ENCODE results near the gene MEIOSIN.
A peak's percentile ranks its signal among the peaks of the same experiment; 100 is the strongest.

MEIOSIN gene

GRCh38 chr19:45768984-45769782 lies 35.9 kb downstream of the MEIOSIN start, which contains the start of gene SIX5 (continued):
- TF ChIP-seq, protein P1, sequence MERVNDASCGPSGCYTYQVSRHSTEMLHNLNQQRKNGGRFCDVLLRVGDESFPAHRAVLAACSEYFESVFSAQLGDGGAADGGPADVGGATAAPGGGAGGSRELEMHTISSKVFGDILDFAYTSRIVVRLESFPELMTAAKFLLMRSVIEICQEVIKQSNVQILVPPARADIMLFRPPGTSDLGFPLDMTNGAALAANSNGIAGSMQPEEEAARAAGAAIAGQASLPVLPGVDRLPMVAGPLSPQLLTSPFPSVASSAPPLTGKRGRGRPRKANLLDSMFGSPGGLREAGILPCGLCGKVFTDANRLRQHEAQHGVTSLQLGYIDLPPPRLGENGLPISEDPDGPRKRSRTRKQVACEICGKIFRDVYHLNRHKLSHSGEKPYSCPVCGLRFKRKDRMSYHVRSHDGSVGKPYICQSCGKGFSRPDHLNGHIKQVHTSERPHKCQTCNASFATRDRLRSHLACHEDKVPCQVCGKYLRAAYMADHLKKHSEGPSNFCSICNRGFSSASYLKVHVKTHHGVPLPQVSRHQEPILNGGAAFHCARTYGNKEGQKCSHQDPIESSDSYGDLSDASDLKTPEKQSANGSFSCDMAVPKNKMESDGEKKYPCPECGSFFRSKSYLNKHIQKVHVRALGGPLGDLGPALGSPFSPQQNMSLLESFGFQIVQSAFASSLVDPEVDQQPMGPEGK (tag by site-specific recombination; IDR thresholded peaks at IDR 0.05), result peak; percentile 99
- TF ChIP-seq ZFP3 (tag by site-specific recombination; IDR thresholded peaks at IDR 0.05; ENCODE audit: low read depth) (no peak), ZSCAN18 (tag by site-specific recombination; IDR thresholded peaks at IDR 0.05) (no peak), ZXDB (tag by site-specific recombination; IDR thresholded peaks at IDR 0.05) (peak; percentile 89), ZNF350 (tag by site-specific recombination; IDR thresholded peaks at IDR 0.05) (no peak), ZNF529 (tag by site-specific recombination; IDR thresholded peaks at IDR 0.05; ENCODE audit: insufficient replicate concordance) (no peak), TCF7L2 (IDR thresholded peaks at IDR 0.05; ENCODE audit: borderline replicate concordance, low read depth, low read length) (no peak), ZNF132 (tag by site-specific recombination; IDR thresholded peaks at IDR 0.05; ENCODE audit: borderline replicate concordance) (no peak), ZNF354C (tag by site-specific recombination; IDR thresholded peaks at IDR 0.05; ENCODE audit: borderline replicate concordance, low read depth) (no peak), ZNF223 (tag by site-specific recombination; IDR thresholded peaks at IDR 0.05) (no peak), ZNF37A (tag by site-specific recombination; IDR thresholded peaks at IDR 0.05) (no peak), TRIM28 (IDR thresholded peaks at IDR 0.05; ENCODE audit: borderline replicate concordance, low read length) (no peak), ZNF280D (tag by site-specific recombination; IDR thresholded peaks at IDR 0.05) (0 out of 2 replicates have a peak, but pooled peaks have one; percentile 28), ZBTB8A (tag by site-specific recombination; IDR thresholded peaks at IDR 0.05) (peak; percentile 62), ZNF398 (tag by site-specific recombination; IDR thresholded peaks at IDR 0.05) (peak; percentile 82), ZNF677 (tag by site-specific recombination; IDR thresholded peaks at IDR 0.05) (no peak), ZNF624 (tag by site-specific recombination; IDR thresholded peaks at IDR 0.05) (no peak), ZNF23 (tag by site-specific recombination; IDR thresholded peaks at IDR 0.05; ENCODE audit: borderline replicate concordance) (no peak), ZNF280C (tag by site-specific recombination; IDR thresholded peaks at IDR 0.05) (no peak), ZNF639 (tag by site-specific recombination; IDR thresholded peaks at IDR 0.05) (no peak)
- TF ChIP-seq, protein P2, sequence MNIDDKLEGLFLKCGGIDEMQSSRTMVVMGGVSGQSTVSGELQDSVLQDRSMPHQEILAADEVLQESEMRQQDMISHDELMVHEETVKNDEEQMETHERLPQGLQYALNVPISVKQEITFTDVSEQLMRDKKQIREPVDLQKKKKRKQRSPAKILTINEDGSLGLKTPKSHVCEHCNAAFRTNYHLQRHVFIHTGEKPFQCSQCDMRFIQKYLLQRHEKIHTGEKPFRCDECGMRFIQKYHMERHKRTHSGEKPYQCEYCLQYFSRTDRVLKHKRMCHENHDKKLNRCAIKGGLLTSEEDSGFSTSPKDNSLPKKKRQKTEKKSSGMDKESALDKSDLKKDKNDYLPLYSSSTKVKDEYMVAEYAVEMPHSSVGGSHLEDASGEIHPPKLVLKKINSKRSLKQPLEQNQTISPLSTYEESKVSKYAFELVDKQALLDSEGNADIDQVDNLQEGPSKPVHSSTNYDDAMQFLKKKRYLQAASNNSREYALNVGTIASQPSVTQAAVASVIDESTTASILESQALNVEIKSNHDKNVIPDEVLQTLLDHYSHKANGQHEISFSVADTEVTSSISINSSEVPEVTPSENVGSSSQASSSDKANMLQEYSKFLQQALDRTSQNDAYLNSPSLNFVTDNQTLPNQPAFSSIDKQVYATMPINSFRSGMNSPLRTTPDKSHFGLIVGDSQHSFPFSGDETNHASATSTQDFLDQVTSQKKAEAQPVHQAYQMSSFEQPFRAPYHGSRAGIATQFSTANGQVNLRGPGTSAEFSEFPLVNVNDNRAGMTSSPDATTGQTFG (tag by site-specific recombination; IDR thresholded peaks at IDR 0.05; ENCODE audit: borderline replicate concordance), result no peak
- TF ChIP-seq, protein P3, sequence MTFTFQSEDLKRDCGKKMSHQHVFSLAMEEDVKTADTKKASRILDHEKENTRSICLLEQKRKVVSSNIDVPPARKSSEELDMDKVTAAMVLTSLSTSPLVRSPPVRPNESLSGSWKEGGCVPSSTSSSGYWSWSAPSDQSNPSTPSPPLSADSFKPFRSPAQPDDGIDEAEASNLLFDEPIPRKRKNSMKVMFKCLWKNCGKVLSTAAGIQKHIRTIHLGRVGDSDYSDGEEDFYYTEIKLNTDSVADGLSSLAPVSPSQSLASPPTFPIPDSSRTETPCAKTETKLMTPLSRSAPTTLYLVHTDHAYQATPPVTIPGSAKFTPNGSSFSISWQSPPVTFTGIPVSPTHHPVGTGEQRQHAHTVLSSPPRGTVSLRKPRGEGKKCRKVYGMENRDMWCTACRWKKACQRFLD (tag by site-specific recombination; IDR thresholded peaks at IDR 0.05), result no peak
